ENCODE results near the gene REELD1. TPM values are rescaled to one million over a fixed set of nuclear protein-coding genes. Genes with fewer than 3 reads are reported as not detected.

Gene REELD1
- total RNA-seq, 1 donor from 2014 or later = 0.74 TPM

DNA sequence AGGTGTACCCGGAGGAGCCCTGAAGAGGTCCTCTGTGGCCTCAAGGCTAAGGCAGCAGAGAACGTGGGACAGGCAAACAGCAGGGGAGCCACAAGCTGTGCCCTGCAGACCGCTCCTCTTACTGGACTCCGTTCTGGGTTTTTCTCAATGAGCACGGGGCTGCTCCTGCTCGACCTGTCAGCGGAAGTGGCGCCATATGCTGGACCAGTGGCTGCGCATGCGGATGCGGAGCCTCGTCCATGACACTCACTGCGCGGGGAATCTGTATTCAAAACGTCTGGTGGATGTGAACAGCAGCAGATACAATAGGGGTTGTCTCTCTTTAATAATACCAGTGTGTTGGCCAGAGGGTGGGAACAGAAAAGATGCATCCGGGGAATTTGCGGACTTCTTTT, 29.5 kb downstream of the REELD1 start:
- H3K4me1 ChIP-seq = peaks cover 17% of the 10 kb centered on the region
- H3K36me3 ChIP-seq = no peaks in the 10 kb centered on the region
- intact Hi-C loops (cut with DNase I) = no loop called here
- H3K27me3 ChIP-seq = no peaks in the 10 kb centered on the region
- H3K4me3 ChIP-seq = no peak overlapping the region
- H3K9me3 ChIP-seq = no peaks in the 10 kb centered on the region
- TF ChIP-seq, protein P1, sequence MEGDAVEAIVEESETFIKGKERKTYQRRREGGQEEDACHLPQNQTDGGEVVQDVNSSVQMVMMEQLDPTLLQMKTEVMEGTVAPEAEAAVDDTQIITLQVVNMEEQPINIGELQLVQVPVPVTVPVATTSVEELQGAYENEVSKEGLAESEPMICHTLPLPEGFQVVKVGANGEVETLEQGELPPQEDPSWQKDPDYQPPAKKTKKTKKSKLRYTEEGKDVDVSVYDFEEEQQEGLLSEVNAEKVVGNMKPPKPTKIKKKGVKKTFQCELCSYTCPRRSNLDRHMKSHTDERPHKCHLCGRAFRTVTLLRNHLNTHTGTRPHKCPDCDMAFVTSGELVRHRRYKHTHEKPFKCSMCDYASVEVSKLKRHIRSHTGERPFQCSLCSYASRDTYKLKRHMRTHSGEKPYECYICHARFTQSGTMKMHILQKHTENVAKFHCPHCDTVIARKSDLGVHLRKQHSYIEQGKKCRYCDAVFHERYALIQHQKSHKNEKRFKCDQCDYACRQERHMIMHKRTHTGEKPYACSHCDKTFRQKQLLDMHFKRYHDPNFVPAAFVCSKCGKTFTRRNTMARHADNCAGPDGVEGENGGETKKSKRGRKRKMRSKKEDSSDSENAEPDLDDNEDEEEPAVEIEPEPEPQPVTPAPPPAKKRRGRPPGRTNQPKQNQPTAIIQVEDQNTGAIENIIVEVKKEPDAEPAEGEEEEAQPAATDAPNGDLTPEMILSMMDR (IDR thresholded peaks at IDR 0.05) = no peak
- no peak for TF ChIP-seq POLR2AphosphoS5 (IDR thresholded peaks at IDR 0.05; ENCODE audit: insufficient read depth in 1 of 2, low read depth in 1 of 2)
- DNase-seq (ENCODE audit: extremely low spot score in 2 of 2) = no peak
- H3K27ac ChIP-seq = no peak overlapping the region

DNA sequence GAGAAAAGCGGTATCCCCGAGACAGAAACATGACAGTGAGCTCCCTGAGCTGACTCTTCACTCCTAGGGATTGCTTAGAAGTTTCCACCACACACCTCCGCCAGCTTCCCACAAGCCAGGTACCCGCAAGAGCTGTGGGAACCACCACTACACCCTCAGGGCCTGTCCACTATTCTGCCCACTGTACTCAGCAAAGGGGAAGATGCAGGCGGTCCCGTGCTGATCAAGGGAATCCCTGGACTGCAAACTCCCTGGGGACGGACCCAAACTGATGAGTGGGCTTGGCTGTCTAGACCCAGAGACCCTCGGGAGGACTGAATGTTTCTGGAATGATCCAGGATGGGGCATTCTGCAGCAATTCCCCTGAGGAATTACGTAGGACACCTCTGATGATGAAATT, 30.2 kb downstream of the REELD1 start:
- no peak overlapping the region for H3K4me3 ChIP-seq
- intact Hi-C loops (cut with DNase I) = no loop called here
- H3K4me1 ChIP-seq = peaks cover 17% of the 10 kb centered on the region
- H3K27ac ChIP-seq = no peak overlapping the region
- H3K9me3 ChIP-seq = no peaks in the 10 kb centered on the region
- no peak for TF ChIP-seq POLR2A (IDR thresholded peaks at IDR 0.05)
- no peak for TF ChIP-seq POLR2AphosphoS5 (IDR thresholded peaks at IDR 0.05; ENCODE audit: insufficient read depth in 1 of 2, low read depth in 1 of 2)
- TF ChIP-seq, protein P1 (IDR thresholded peaks at IDR 0.05) = no peak
- no peak for DNase-seq (ENCODE audit: extremely low spot score in 2 of 2)
- no peaks in the 10 kb centered on the region for H3K36me3 ChIP-seq
- H3K27me3 ChIP-seq = no peaks in the 10 kb centered on the region

DNA sequence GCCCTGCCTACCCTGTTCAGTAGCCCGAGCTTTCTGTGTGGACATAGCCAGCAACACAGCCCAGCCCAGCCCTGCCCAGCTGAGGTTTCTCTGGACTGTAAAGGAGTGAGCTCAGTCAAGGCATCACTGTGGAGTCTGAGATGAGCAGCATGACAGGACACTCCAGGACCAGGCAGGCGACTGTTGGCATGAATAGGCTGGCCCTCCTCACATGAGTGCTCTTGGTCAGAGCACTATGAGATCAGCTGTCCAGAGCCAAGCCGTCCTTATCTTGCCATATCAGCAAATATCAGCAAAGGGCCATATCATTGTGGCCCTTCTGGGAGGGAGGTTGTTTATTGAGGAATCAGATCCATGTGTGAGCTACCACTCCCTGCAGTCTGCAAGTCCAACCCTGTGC, 30.9 kb downstream of the REELD1 start:
- Histone ChIP-seq H3K4me3 (no peak overlapping the region), H3K9me3 (no peaks in the 10 kb centered on the region), H3K27ac (no peak overlapping the region), H3K4me1 (peaks cover 17% of the 10 kb centered on the region), H3K36me3 (no peaks in the 10 kb centered on the region), H3K27me3 (no peaks in the 10 kb centered on the region)
- TF ChIP-seq POLR2AphosphoS5 (IDR thresholded peaks at IDR 0.05; ENCODE audit: insufficient read depth in 1 of 2, low read depth in 1 of 2) (no peak), POLR2A (IDR thresholded peaks at IDR 0.05) (no peak)
- TF ChIP-seq, protein P1 (IDR thresholded peaks at IDR 0.05) = no peak
- no peak for DNase-seq (ENCODE audit: extremely low spot score in 2 of 2)
- intact Hi-C loops (cut with DNase I) = no loop called here

DNA sequence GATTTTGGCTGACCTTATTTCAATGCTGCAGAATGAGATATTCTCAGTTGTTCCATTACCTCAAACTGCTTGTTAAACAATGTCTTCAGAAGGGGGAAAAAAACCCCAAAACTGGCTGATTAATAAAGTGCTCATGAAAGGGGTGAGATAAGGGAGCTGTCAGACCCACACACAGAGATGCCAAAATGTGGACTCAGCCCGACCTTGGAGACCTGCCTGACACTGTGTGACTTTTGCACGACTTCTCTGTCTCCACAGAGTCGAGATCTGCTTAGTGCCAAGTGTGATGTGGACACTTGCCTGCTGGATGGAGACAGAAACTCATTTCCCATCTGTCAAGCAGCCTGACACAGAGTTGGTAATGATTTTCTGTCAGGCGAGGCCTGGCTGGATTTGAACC, 31.5 kb downstream of the REELD1 start:
- TF ChIP-seq, protein P1 (IDR thresholded peaks at IDR 0.05) = no peak
- TF ChIP-seq POLR2AphosphoS5 (IDR thresholded peaks at IDR 0.05; ENCODE audit: insufficient read depth in 1 of 2, low read depth in 1 of 2) (no peak), POLR2A (IDR thresholded peaks at IDR 0.05) (no peak)
- H3K9me3 ChIP-seq = no peaks in the 10 kb centered on the region
- intact Hi-C loops (cut with DNase I) = no loop called here
- no peak for DNase-seq (ENCODE audit: extremely low spot score in 2 of 2)
- H3K4me3 ChIP-seq = no peak overlapping the region
- H3K4me1 ChIP-seq = peaks cover 17% of the 10 kb centered on the region
- H3K27ac ChIP-seq = no peak overlapping the region
- H3K27me3 ChIP-seq = no peaks in the 10 kb centered on the region
- no peaks in the 10 kb centered on the region for H3K36me3 ChIP-seq

DNA sequence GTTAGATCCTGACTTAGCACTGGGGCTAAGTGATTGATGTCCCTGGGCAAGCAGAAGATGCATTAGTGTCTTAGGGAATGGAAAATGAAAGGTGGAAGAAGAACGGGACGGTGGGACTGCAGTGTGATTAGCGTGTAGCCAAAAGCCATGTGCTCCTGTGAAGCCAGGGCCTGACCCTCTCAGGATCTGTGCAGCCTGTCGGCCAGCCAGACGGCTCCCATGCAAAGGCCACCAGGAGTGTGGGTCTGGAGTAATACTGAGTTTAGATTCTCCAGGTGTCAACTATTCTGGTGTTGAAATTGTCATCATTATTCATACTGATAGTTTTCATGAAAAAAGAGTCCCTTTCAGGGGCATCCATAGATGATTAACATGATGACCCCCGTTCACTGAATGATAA, 32.0 kb downstream of the REELD1 start:
- H3K27ac ChIP-seq = no peak overlapping the region
- no peak overlapping the region for H3K4me3 ChIP-seq
- intact Hi-C loops (cut with DNase I) = no loop called here
- no peaks in the 10 kb centered on the region for H3K27me3 ChIP-seq
- H3K4me1 ChIP-seq = peaks cover 16% of the 10 kb centered on the region
- H3K36me3 ChIP-seq = no peaks in the 10 kb centered on the region
- H3K9me3 ChIP-seq = no peaks in the 10 kb centered on the region
- no peak for DNase-seq (ENCODE audit: extremely low spot score in 2 of 2)
- TF ChIP-seq POLR2AphosphoS5 (IDR thresholded peaks at IDR 0.05; ENCODE audit: insufficient read depth in 1 of 2, low read depth in 1 of 2) (no peak), POLR2A (IDR thresholded peaks at IDR 0.05) (no peak)
- TF ChIP-seq, protein P1 (IDR thresholded peaks at IDR 0.05) = no peak

All from vagina (tissue), 2 donors.